Right lobe of liver (tissue), 6 donors: Measurements from ENCODE around the gene GNB1. TPM values are rescaled to one million over a fixed set of nuclear protein-coding genes. Genes with fewer than 3 reads are reported as not detected.

ENCODE experiments used
- ATAC-seq, 4 donors: fragments of 200-7000 bp; cut with Tn5 transposase; one replicate each; pipeline ENCODE4 v1.9.1; 2020; ENCODE audit warnings: mild to moderate bottlenecking in 4 of 4, moderate library complexity in 4 of 4
- DNase-seq, 3 donors: peaks; one replicate each; pipeline ENCODE4 v3.0.0-alpha.2; 2020
- H3K27ac ChIP-seq, 3 donors: fragments of 200-600 bp; one replicate each; pipeline ENCODE4 v1.8.0; 2022
- H3K27me3 ChIP-seq, 2 donors: fragments of 200-600 bp; one replicate each; pipeline ENCODE4 v1.8.0; 2022
- H3K36me3 ChIP-seq, 4 donors: fragments of 200-600 bp; sonication (generic) in 1 of 4; one replicate each; pipeline versions ENCODE4 v1.5.1 to v1.8.0; 2017 to 2022; ENCODE audit warnings: control low read depth in 1 of 4
- H3K4me1 ChIP-seq, 4 donors: fragments of 200-600 bp; sonication (generic) in 1 of 4; one replicate each; pipeline versions ENCODE4 v1.5.1 to v1.8.0; 2017 to 2022; ENCODE audit warnings: control low read depth in 1 of 4
- H3K4me3 ChIP-seq, 3 donors: fragments of 200-600 bp; one replicate each; pipeline ENCODE4 v1.8.0; 2022
- H3K9me3 ChIP-seq, 4 donors: fragments of 200-600 bp; sonication (generic) in 1 of 4; one replicate each; pipeline versions ENCODE4 v1.5.1 to v1.8.0; 2017 to 2022; ENCODE audit warnings: control low read depth in 1 of 4
- CTCF ChIP-seq, 4 donors: fragments of 200-600 bp in 3 of 4; fragments of 450-650 bp in 1 of 4; IDR thresholded peaks; one replicate each; pipeline versions ENCODE4 v1.5.1 to v1.8.0; 2016 to 2022; ENCODE audit warnings: antibody characterized with exemption in 4 of 4, mild to moderate bottlenecking in 2 of 4
- POLR2A ChIP-seq: fragments of 450-650 bp; IDR thresholded peaks from one replicate; pipeline ENCODE4 v1.6.1; 2017; ENCODE audit warnings: antibody characterized with exemption, mild to moderate bottlenecking
- WGBS: methylation state at CpG from one replicate; pipeline ENCODE4 v1.1.6; 2018; ENCODE audit warnings: low coverage, low lambda C conversion rate; ENCODE audit not compliant: insufficient coverage; ENCODE audit errors: missing lambda C conversion rate; 5-methylcytosine and 5-hydroxymethylcytosine counted together
- intact Hi-C, 2 donors: fragments of 100-400 bp; cut with DNase I; formaldehyde crosslinking; loops; one replicate each; pipeline versions ENCODE4 v1.11.2 to v1.14.1; 2022
- total RNA-seq, 6 experiments: library from RNA; depleted of rRNA in 2 of 6; stranded (reverse); fragments of >200 nt in 2 of 6; fragmentation: NEBNext Ultra II Directional in 3 of 6; extraction: Animal tissue kit (Norgen Biotek cat#: 25700) in 3 of 6; gene quantifications; one replicate each; pipeline versions ENCODE4 v1.1.0 to v1.2.4, GENCODE V29; 2016 to 2023
- donor health status: DM: no; HTN: yes; CAD: no.
- donor health status: DM: no; HTN: no; CAD: no.
- donor health status: DM: no; HTN: no; CAD: no.
- donor health status: DM: no; HTN: yes; CAD: no.
- donor health status: DM: no; HTN: yes; CAD: no.

Gene GNB1
- total RNA-seq, 6 experiments from 2014 or later, result 85.9 to 147 (median 104) TPM

- H3K9me3 ChIP-seq, result no peaks in the 10 kb centered on the region
- 59% methylated on average over 6 of the region's 6 CpGs for WGBS
- no peaks in the 10 kb centered on the region for H3K27me3 ChIP-seq
- DNase-seq, result peak in 1 of 3 donors; percentile 31
- no peak for TF ChIP-seq POLR2A
- H3K36me3 ChIP-seq, result no peaks in the 10 kb centered on the region
- H3K4me1 ChIP-seq, result peaks cover 3 to 18% (median 4%) of the 10 kb centered on the region in 4 donors
- peak overlapping the region; percentile 67 to 76 (median 71) for H3K27ac ChIP-seq
- peak overlapping the region; percentile 54 to 61 (median 59) for H3K4me3 ChIP-seq
- ATAC-seq, result peak in 1 of 4 donors; percentile 1
- intact Hi-C loops, result no loop called here
Measured at GRCh38 chr1:1910033-1910465, 19.2 kb upstream of the GNB1 start.

- H3K27ac ChIP-seq, result peak overlapping the region; percentile 76 to 88 (median 82)
- no peaks in the 10 kb centered on the region for H3K9me3 ChIP-seq
- intact Hi-C loops, result loop anchor here (5.0 to 10.0 kb wide), 3 partner anchors 114 to 154 kb away; no protein-coding TSS in a partner anchor
- no peaks in the 10 kb centered on the region for H3K36me3 ChIP-seq
- no peaks in the 10 kb centered on the region for H3K27me3 ChIP-seq
- H3K4me1 ChIP-seq, result peaks cover 3 to 18% (median 4%) of the 10 kb centered on the region in 4 donors
- peak; percentile 0 to 6 (median 4) for ATAC-seq
- no CpG with 5 or more reads among the region's 21 CpGs for WGBS
- DNase-seq, result peak in 2 of 3 donors; percentile 65 to 75
- no peak for TF ChIP-seq POLR2A
- TF ChIP-seq CTCF (IDR thresholded peaks at IDR 0.05), result no peak
- peak overlapping the region; percentile 73 to 81 (median 75) for H3K4me3 ChIP-seq
Measured at GRCh38 chr1:1908506-1908791, 17.6 kb upstream of the GNB1 start.

GRCh38 chr1:1907098-1907736 lies 16.3 kb upstream of the GNB1 start:
- no peak for ATAC-seq
- DNase-seq, result peak; percentile 38 to 69 (median 58)
- H3K9me3 ChIP-seq, result no peaks in the 10 kb centered on the region
- H3K36me3 ChIP-seq, result no peaks in the 10 kb centered on the region
- 75% methylated on average over 3 of the region's 8 CpGs for WGBS
- peaks cover 3 to 18% (median 4%) of the 10 kb centered on the region in 4 donors for H3K4me1 ChIP-seq
- H3K27ac ChIP-seq, result no peak overlapping the region
- no peak overlapping the region for H3K4me3 ChIP-seq
- intact Hi-C loops, result loop anchor here (5.0 to 10.0 kb wide), 3 partner anchors 112 to 152 kb away; no protein-coding TSS in a partner anchor
- H3K27me3 ChIP-seq, result no peaks in the 10 kb centered on the region
- TF ChIP-seq POLR2A (no peak), CTCF (IDR thresholded peaks at IDR 0.05) (no peak)

GRCh38 chr1:1906185-1907097 lies 15.6 kb upstream of the GNB1 start:
- H3K4me1 ChIP-seq, result peaks cover 3 to 18% (median 4%) of the 10 kb centered on the region in 4 donors
- no peaks in the 10 kb centered on the region for H3K27me3 ChIP-seq
- no peaks in the 10 kb centered on the region for H3K36me3 ChIP-seq
- WGBS, result 6% methylated on average over 12 of the region's 15 CpGs
- no peak overlapping the region for H3K4me3 ChIP-seq
- intact Hi-C loops, result loop anchor here (5.0 to 10.0 kb wide), 3 partner anchors 112 to 152 kb away; no protein-coding TSS in a partner anchor
- peak; percentile 88 to 92 (median 91) for DNase-seq
- H3K27ac ChIP-seq, result no peak overlapping the region
- peak; percentile 71 to 79 (median 72) for ATAC-seq
- H3K9me3 ChIP-seq, result no peaks in the 10 kb centered on the region
- peak; percentile 89 to 93 (median 93) for TF ChIP-seq CTCF (IDR thresholded peaks at IDR 0.05)
- no peak for TF ChIP-seq POLR2A
